Neural progenitor cell (in vitro differentiated cells): ENCODE results near the gene FBN3.

Experiments used
- EZH2 ChIP-seq: fragments of 200-600 bp; sonication (generic); IDR thresholded peaks from 2 replicates; pipeline ENCODE4 v1.6.1; 2017; ENCODE audit warnings: antibody characterized with exemption, mild to moderate bottlenecking, moderate library complexity
- TF ChIP-seq, protein P1 (sequence below): fragments of 200-600 bp; sonication (generic); IDR thresholded peaks from 2 replicates; pipeline ENCODE4 v1.5.1; 2017; ENCODE audit warnings: antibody characterized with exemption, mild to moderate bottlenecking

DNA sequence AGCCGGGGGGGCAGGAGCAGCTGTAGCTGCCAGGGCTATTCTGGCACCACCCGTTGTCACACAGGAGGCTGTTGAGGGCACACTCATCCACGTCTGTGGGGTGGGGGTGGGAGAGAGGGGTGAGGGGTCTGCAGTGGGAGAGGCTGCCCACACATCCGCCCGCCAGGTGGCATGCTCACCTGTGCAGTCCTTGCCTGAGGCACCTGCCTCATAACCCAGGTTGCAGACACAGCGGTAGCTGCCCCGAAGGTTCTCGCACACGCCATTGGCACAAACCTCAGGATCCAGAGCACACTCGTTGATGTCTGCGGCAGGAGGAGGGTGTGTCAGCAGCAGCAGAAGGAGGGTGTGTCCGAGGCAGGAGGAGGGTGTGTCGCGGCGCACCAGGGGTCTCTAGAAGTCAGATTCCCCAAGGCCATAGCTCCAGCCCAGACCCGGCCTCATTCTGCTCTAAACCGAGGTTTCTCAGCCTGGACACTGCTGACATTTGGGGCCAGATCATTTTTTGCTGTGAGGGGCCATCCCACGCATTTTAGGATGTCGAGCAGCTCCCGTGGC lies 20.3 kb downstream of the FBN3 start:
- TF ChIP-seq, protein P1, sequence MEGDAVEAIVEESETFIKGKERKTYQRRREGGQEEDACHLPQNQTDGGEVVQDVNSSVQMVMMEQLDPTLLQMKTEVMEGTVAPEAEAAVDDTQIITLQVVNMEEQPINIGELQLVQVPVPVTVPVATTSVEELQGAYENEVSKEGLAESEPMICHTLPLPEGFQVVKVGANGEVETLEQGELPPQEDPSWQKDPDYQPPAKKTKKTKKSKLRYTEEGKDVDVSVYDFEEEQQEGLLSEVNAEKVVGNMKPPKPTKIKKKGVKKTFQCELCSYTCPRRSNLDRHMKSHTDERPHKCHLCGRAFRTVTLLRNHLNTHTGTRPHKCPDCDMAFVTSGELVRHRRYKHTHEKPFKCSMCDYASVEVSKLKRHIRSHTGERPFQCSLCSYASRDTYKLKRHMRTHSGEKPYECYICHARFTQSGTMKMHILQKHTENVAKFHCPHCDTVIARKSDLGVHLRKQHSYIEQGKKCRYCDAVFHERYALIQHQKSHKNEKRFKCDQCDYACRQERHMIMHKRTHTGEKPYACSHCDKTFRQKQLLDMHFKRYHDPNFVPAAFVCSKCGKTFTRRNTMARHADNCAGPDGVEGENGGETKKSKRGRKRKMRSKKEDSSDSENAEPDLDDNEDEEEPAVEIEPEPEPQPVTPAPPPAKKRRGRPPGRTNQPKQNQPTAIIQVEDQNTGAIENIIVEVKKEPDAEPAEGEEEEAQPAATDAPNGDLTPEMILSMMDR: no peak
- TF ChIP-seq EZH2: no peak
